Loucy (cell line): Measurements from ENCODE around the gene CATSPERD.

Source experiments
- H2AFZ ChIP-seq: fragments of 200-600 bp; sonication (generic); 2 replicates; pipeline ENCODE4 v1.6.0; 2016; ENCODE audit warnings: antibody characterized with exemption, mild to moderate bottlenecking, low read length, moderate library complexity
- H3F3A ChIP-seq: fragments of 200-600 bp; 2 replicates; pipeline ENCODE4 v1.6.0; 2016; ENCODE audit warnings: antibody characterized with exemption, low read depth, mild to moderate bottlenecking
- H3K27me3 ChIP-seq: fragments of 200-600 bp; sonication (generic); 2 replicates; pipeline ENCODE4 v1.6.1; 2014; ENCODE audit warnings: low read length, mild to moderate bottlenecking; ENCODE audit not compliant: insufficient read depth, poor library complexity, severe bottlenecking
- H3K36me3 ChIP-seq: fragments of 200-600 bp; sonication (generic); 2 replicates; pipeline ENCODE4 v1.6.1; 2016; ENCODE audit warnings: low read length; ENCODE audit not compliant: insufficient read depth
- H3K4me1 ChIP-seq: fragments of 200-600 bp; sonication (generic); 2 replicates; pipeline ENCODE4 v1.5.1; 2014; ENCODE audit warnings: low read length, mild to moderate bottlenecking; ENCODE audit not compliant: insufficient read depth, poor library complexity, severe bottlenecking
- H3K4me2 ChIP-seq: fragments of 200-600 bp; sonication (generic); 2 replicates; pipeline ENCODE4 v1.6.0; 2014; ENCODE audit warnings: antibody characterized with exemption, low read length, low read depth, mild to moderate bottlenecking; ENCODE audit not compliant: poor library complexity, severe bottlenecking
- H3K4me3 ChIP-seq: fragments of 200-600 bp; sonication (generic); 2 replicates; pipeline ENCODE4 v1.5.1; 2014; ENCODE audit warnings: low read length, mild to moderate bottlenecking, mixed read lengths; ENCODE audit not compliant: poor library complexity, severe bottlenecking
- H3K79me2 ChIP-seq: fragments of 200-600 bp; sonication (generic); 2 replicates; pipeline ENCODE4 v1.6.1; 2014; ENCODE audit warnings: low read length; ENCODE audit not compliant: insufficient read depth
- H3K9ac ChIP-seq: fragments of 200-600 bp; sonication (generic); 2 replicates; pipeline ENCODE4 v1.6.0; 2014; ENCODE audit warnings: mild to moderate bottlenecking, low read depth, low read length, moderate library complexity; ENCODE audit not compliant: poor library complexity, severe bottlenecking
- H3K9me2 ChIP-seq: fragments of 200-600 bp; sonication (generic); replicated peaks from 2 replicates; pipeline ENCODE4 v1.6.1; 2016; ENCODE audit warnings: low read depth, low read length, mixed read lengths
- H3K9me3 ChIP-seq: fragments of 200-600 bp; sonication (generic); 2 replicates; pipeline ENCODE4 v1.6.1; 2014; ENCODE audit warnings: mild to moderate bottlenecking, antibody characterized with exemption, low read length, low read depth; ENCODE audit not compliant: insufficient read depth
- H4K20me1 ChIP-seq: fragments of 200-600 bp; sonication (generic); 2 replicates; pipeline ENCODE4 v1.6.0; 2014; ENCODE audit warnings: antibody characterized with exemption, low read length, mild to moderate bottlenecking; ENCODE audit not compliant: insufficient read depth, poor library complexity, severe bottlenecking
- CTCF ChIP-seq: fragments of 200-600 bp; sonication (generic); conservative IDR thresholded peaks from 2 replicates; pipeline ENCODE4 v1.5.1; 2014; ENCODE audit warnings: mild to moderate bottlenecking, antibody characterized with exemption, low read length
- EZH2phosphoT487 ChIP-seq: fragments of 200-600 bp; IDR thresholded peaks from 2 replicates; pipeline ENCODE4 v1.6.1; 2018; ENCODE audit warnings: antibody characterized with exemption, mild to moderate bottlenecking, moderate library complexity, borderline replicate concordance

Gene CATSPERD

GRCh38 chr19:5798244-5798643, 77.8 kb downstream of the CATSPERD start:
- no peaks in the 10 kb centered on the region for H3K79me2 ChIP-seq
- no peaks in the 10 kb centered on the region for H3F3A ChIP-seq
- TF ChIP-seq EZH2phosphoT487 (no peak), CTCF (no peak)
- no peaks in the 10 kb centered on the region for H3K9me2 ChIP-seq
- no peak overlapping the region for H3K4me2 ChIP-seq
- no peak overlapping the region for H2AFZ ChIP-seq
- no peaks in the 10 kb centered on the region for H3K9me3 ChIP-seq
- no peak overlapping the region for H3K9ac ChIP-seq
- H3K27me3 ChIP-seq: no peaks in the 10 kb centered on the region
- no peaks in the 10 kb centered on the region for H3K36me3 ChIP-seq
- H4K20me1 ChIP-seq: no peaks in the 10 kb centered on the region
- H3K4me1 ChIP-seq: no peaks in the 10 kb centered on the region
- H3K4me3 ChIP-seq: no peak overlapping the region

GRCh38 chr19:5799247-5800241, 79.1 kb downstream of the CATSPERD start:
- Histone ChIP-seq H3K79me2 (no peaks in the 10 kb centered on the region), H3K9me2 (no peaks in the 10 kb centered on the region), H3F3A (no peaks in the 10 kb centered on the region), H2AFZ (no peak overlapping the region), H3K4me3 (no peak overlapping the region), H3K4me2 (no peak overlapping the region), H3K36me3 (no peaks in the 10 kb centered on the region), H3K4me1 (peaks cover 5% of the 10 kb centered on the region), H3K9me3 (no peaks in the 10 kb centered on the region), H3K9ac (no peak overlapping the region), H3K27me3 (no peaks in the 10 kb centered on the region), H4K20me1 (no peaks in the 10 kb centered on the region)
- TF ChIP-seq CTCF (no peak), EZH2phosphoT487 (no peak)

GRCh38 chr19:5800361-5801270, 80.2 kb downstream of the CATSPERD start:
- TF ChIP-seq CTCF: no peak
- no peak for TF ChIP-seq EZH2phosphoT487
- no peaks in the 10 kb centered on the region for H3K36me3 ChIP-seq
- no peaks in the 10 kb centered on the region for H3K79me2 ChIP-seq
- H3K27me3 ChIP-seq: no peaks in the 10 kb centered on the region
- H2AFZ ChIP-seq: no peak overlapping the region
- H3F3A ChIP-seq: no peaks in the 10 kb centered on the region
- H3K4me2 ChIP-seq: no peak overlapping the region
- peaks cover 5% of the 10 kb centered on the region for H3K4me1 ChIP-seq
- no peaks in the 10 kb centered on the region for H3K9me3 ChIP-seq
- no peak overlapping the region for H3K9ac ChIP-seq
- no peaks in the 10 kb centered on the region for H4K20me1 ChIP-seq
- no peaks in the 10 kb centered on the region for H3K9me2 ChIP-seq
- H3K4me3 ChIP-seq: no peak overlapping the region
